Measurements from ENCODE around the gene GCN1.

- TF ChIP-seq POLR2A (IDR thresholded peaks at IDR 0.05; ENCODE audit: low read length), result no peak
- TF ChIP-seq, protein P1, sequence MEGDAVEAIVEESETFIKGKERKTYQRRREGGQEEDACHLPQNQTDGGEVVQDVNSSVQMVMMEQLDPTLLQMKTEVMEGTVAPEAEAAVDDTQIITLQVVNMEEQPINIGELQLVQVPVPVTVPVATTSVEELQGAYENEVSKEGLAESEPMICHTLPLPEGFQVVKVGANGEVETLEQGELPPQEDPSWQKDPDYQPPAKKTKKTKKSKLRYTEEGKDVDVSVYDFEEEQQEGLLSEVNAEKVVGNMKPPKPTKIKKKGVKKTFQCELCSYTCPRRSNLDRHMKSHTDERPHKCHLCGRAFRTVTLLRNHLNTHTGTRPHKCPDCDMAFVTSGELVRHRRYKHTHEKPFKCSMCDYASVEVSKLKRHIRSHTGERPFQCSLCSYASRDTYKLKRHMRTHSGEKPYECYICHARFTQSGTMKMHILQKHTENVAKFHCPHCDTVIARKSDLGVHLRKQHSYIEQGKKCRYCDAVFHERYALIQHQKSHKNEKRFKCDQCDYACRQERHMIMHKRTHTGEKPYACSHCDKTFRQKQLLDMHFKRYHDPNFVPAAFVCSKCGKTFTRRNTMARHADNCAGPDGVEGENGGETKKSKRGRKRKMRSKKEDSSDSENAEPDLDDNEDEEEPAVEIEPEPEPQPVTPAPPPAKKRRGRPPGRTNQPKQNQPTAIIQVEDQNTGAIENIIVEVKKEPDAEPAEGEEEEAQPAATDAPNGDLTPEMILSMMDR (IDR thresholded peaks at IDR 0.05), result no peak
- TF ChIP-seq RCOR1 (IDR thresholded peaks at IDR 0.05; ENCODE audit: low read depth, low read length), result no peak
- TF ChIP-seq SMC3 (IDR thresholded peaks at IDR 0.05), result no peak
- no peak for TF ChIP-seq RAD21 (conservative IDR thresholded peaks at IDR 0.05 in 1 of 2, IDR thresholded peaks at IDR 0.05 in 1 of 2)
- TF ChIP-seq BHLHE40 (IDR thresholded peaks at IDR 0.05; ENCODE audit: low read depth, low read length), result no peak
- TF ChIP-seq CEBPB (IDR thresholded peaks at IDR 0.05), result no peak
Observed at GRCh38 chr12:120155072-120155471, 39.4 kb downstream of the GCN1 start.
